Umbilical cord (tissue), 2 donors: ENCODE data around the gene PTGR1. TPM values are rescaled to one million over a fixed set of nuclear protein-coding genes. Genes with fewer than 3 reads are reported as not detected.

Experiments used
- DNase-seq: peaks from one replicate; pipeline ENCODE4 v3.0.0-alpha.2; 2015; ENCODE audit warnings: low spot score
- total RNA-seq: library from RNA; depleted of rRNA; stranded (reverse); fragments of >200 nt; gene quantifications from one replicate; pipeline ENCODE4 v1.2.3, GENCODE V29; 2014; ENCODE audit warnings: low replicate concordance; ENCODE audit not compliant: insufficient read depth

Gene PTGR1
- total RNA-seq, 1 donor from 2014 or later = 21.7 TPM

GRCh38 chr9:111542497-111543254 is 56.8 kb downstream of the PTGR1 start:
- DNase-seq = no peak

- DNase-seq = no peak
Measured at GRCh38 chr9:111533099-111533790, 66.2 kb downstream of the PTGR1 start.

- no peak for DNase-seq
Measured at GRCh38 chr9:111531716-111532115, 67.7 kb downstream of the PTGR1 start.

- DNase-seq = no peak
Measured at GRCh38 chr9:111529787-111530186, 69.7 kb downstream of the PTGR1 start.

GRCh38 chr9:111527347-111527746 is 72.1 kb downstream of the PTGR1 start:
- DNase-seq = no peak

- peak; percentile 80 for DNase-seq
Measured at GRCh38 chr9:111525056-111525977, 74.1 kb downstream of the PTGR1 start, which contains the start of gene ZNF483. Gene ZNF483 (plus strand): TSS chr9:111525179. CDS start chr9:111527396, 2,217 bp downstream.

GRCh38 chr9:111524731-111525055 is 74.8 kb downstream of the PTGR1 start:
- DNase-seq = no peak

- DNase-seq = no peak
Measured at GRCh38 chr9:111516061-111516465, 83.4 kb downstream of the PTGR1 start.

GRCh38 chr9:111514967-111515366 is 84.5 kb downstream of the PTGR1 start:
- no peak for DNase-seq

Other genes with a start within 250 kb of the PTGR1 start
- gene ECPAS, start 115.3 kb downstream of the PTGR1 start, total RNA-seq = 56.3 TPM
- 14.2 TPM for gene ZNF483, start 74.5 kb downstream of the PTGR1 start, total RNA-seq
- 10.6 TPM for gene DNAJC25, start 31.7 kb upstream of the PTGR1 start, total RNA-seq
- 47.9 TPM for gene GNG10, start 62.0 kb upstream of the PTGR1 start, total RNA-seq
- gene SHOC1, start 195.3 kb upstream of the PTGR1 start, total RNA-seq = 3.6 TPM